ENCODE data around the gene MYBPC2.

MYBPC2 gene

DNA sequence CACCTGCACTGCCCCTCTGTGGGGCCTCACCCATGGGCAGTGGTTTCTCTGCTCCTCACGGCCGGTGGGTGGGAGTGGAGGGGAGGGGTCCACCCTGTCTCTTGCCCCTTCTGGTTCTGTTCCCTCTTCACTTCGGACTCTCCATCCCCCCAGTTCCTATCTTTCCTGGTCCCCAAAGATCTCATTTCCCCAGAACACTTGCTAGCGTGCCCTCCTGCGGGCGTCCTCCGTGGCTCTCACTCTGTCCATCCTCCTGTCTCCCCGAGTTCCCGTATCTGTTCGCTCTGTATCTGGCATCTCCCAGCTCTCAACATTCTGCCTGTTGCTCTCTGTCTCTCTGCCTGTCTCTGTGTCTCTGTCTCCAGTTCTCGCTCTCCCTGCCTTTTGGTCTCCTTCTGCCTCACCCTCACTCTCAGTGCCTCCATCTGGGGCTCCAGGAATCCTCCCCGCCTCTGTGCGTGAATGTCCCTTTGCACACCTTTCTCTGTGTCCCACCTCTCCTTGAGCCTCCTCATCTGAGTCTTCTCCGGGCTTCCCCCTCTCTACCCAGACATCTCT, 13.6 kb upstream of the MYBPC2 start:
- H3K4me3 ChIP-seq (ENCODE audit: low read depth, low read length), result no peak overlapping the region

DNA sequence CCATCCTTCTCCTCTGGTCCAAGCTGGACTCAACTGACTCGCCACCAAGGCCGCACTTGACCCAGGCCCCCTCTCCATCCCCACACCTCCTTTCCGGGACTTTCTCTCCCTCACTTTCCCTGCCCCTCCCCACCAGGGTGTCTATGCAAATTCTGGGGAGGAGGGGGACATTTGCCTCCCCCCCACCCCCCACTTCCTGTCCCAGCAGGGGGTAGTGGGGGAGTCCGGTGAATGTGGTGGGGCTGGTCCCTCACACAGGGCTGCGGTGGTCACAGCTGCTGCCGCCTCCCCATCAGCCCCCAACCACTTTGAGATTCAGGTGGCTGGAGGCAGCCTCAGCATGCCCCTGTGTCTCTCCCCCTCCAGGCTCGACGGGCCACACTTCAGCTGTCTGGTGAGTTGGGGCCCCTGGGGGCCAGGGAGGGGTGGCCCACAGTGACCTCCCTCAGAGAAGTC, 13.1 kb upstream of the MYBPC2 start:
- H3K4me1 ChIP-seq, result no peaks in the 10 kb centered on the region; the same call in 1 of the 2 replicates
- TF ChIP-seq, protein P1, sequence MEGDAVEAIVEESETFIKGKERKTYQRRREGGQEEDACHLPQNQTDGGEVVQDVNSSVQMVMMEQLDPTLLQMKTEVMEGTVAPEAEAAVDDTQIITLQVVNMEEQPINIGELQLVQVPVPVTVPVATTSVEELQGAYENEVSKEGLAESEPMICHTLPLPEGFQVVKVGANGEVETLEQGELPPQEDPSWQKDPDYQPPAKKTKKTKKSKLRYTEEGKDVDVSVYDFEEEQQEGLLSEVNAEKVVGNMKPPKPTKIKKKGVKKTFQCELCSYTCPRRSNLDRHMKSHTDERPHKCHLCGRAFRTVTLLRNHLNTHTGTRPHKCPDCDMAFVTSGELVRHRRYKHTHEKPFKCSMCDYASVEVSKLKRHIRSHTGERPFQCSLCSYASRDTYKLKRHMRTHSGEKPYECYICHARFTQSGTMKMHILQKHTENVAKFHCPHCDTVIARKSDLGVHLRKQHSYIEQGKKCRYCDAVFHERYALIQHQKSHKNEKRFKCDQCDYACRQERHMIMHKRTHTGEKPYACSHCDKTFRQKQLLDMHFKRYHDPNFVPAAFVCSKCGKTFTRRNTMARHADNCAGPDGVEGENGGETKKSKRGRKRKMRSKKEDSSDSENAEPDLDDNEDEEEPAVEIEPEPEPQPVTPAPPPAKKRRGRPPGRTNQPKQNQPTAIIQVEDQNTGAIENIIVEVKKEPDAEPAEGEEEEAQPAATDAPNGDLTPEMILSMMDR (IDR thresholded peaks at IDR 0.05; ENCODE audit: low read depth, low read length), result no peak

More for the DNA sequence above, 13.6 kb upstream of the MYBPC2 start:
- Histone ChIP-seq H3K27me3 (no peaks in the 10 kb centered on the region), H3K4me1 (no peaks in the 10 kb centered on the region; the same call in 1 of the 2 replicates), H3K36me3 (peaks cover 8% of the 10 kb centered on the region), H3K9me3 (no peaks in the 10 kb centered on the region)
- TF ChIP-seq, protein P1 (IDR thresholded peaks at IDR 0.05; ENCODE audit: low read depth, low read length), result no peak
- DNase-seq, result no peak

DNA sequence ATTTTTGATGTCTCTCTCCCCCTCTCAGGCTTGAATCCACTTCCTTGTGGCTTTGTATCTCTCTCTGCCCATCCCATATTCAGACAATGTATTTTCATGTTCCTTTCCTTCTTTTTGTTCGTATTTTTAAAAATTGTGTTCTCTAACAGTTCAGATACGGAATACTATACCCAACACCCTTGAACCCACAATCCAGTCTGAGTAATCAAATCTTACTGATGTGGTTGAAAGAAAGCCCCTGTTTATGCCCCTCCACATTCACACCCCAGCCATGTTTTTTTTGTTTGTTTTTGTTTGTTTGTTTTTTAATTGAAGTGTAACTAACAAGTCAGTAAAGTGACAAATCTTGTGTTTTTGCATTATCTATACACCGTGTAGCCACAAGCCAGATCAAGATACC, 12.6 kb upstream of the MYBPC2 start:
- Histone ChIP-seq H3K4me3 (ENCODE audit: low read depth, low read length) (no peak overlapping the region), H3K27me3 (no peaks in the 10 kb centered on the region), H3K9me3 (no peaks in the 10 kb centered on the region), H3K36me3 (peaks cover 3% of the 10 kb centered on the region; the same call in 1 of the 2 replicates), H3K4me1 (no peaks in the 10 kb centered on the region)
- DNase-seq, result no peak
- TF ChIP-seq, protein P1 (IDR thresholded peaks at IDR 0.05; ENCODE audit: low read depth, low read length), result no peak

More for the DNA sequence above, 13.1 kb upstream of the MYBPC2 start:
- Histone ChIP-seq H3K36me3 (peaks cover 3% of the 10 kb centered on the region), H3K4me3 (ENCODE audit: low read depth, low read length) (no peak overlapping the region), H3K27me3 (no peaks in the 10 kb centered on the region), H3K9me3 (no peaks in the 10 kb centered on the region)
- DNase-seq, result no peak

DNA sequence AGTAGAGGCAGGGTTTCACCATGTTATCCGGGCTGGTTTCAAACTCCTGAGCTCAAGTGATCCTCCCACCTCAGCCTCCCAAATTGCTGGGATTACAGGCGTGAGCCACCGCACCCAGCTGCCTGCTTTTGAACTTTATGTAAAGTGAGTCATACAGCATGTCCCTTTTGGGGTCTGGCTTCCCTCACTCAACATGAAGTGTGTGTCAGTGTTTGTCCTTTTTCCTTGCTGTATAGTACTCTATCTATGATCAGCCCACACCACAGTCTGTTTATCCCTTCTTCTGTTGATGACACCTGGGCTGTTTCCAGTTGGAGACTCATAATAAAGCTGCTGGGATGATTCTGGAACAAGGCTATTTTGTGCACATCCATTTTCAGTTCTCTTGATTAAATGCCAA, 11.9 kb upstream of the MYBPC2 start:
- DNase-seq, result no peak
- Histone ChIP-seq H3K4me1 (no peaks in the 10 kb centered on the region), H3K4me3 (ENCODE audit: low read depth, low read length) (no peak overlapping the region), H3K27me3 (no peaks in the 10 kb centered on the region), H3K9me3 (no peaks in the 10 kb centered on the region), H3K36me3 (peaks cover 3% of the 10 kb centered on the region; the same call in 1 of the 2 replicates)
- TF ChIP-seq, protein P1 (IDR thresholded peaks at IDR 0.05; ENCODE audit: low read depth, low read length), result no peak

DNA sequence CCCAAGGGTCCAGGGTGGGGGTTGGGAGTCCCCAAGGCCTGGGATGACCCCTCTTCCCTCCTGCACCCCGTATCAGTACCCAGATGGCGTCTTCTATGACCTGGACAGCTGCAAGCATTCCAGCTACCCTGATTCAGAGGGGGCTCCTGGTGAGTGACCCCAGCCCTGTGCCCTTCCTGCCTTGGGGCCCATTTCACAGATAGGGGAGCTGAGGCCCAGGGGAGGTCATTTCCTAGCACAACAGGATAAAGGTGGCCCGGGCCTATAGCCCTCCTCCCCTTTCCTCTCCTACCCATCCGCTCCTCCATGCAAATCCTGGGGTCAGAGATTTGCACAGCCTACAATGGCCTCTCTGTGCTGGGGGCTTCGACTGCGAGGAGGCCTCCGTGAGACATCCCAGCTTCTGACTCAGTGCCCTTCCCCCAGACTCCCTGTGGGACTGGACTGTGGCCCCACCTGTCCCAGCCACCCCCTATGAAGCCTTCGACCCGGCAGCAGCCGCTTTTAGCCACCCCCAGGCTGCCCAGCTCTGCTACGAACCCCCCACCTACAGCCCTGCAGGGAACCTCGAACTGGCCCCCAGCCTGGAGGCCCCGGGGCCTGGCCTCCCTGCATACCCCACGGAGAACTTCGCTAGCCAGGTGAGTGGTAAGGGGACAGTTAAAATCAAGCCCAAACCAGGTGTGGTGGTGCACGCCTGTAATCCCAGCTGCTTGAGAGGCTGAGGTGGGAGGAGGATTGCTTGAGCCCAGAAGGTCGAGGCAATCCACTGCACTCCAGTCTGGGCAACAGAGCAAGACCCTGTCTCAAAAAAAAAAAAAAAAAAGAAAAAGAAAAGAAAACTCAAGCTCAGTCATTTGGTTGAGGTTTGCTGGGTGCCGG, 10.1 kb upstream of the MYBPC2 start:
- no peak for DNase-seq
- H3K9me3 ChIP-seq, result no peaks in the 10 kb centered on the region
- no peaks in the 10 kb centered on the region for H3K36me3 ChIP-seq
- no peak overlapping the region for H3K4me3 ChIP-seq (ENCODE audit: low read depth, low read length)
- H3K27me3 ChIP-seq, result no peaks in the 10 kb centered on the region
- H3K4me1 ChIP-seq, result no peaks in the 10 kb centered on the region
- TF ChIP-seq, protein P1 (IDR thresholded peaks at IDR 0.05; ENCODE audit: low read depth, low read length), result no peak

All from BE2C (cell line).